Type B pancreatic cell (in vitro differentiated cells): ENCODE data around the gene SPATS2. TPM values are rescaled to one million over a fixed set of nuclear protein-coding genes. Genes with fewer than 3 reads are reported as not detected.
A peak's percentile ranks its signal among the peaks of the same experiment; 100 is the strongest.

Experiments used
- DNase-seq: peaks from one replicate; pipeline ENCODE4 v3.0.0; 2021; ENCODE audit warnings: mixed read lengths; ENCODE audit not compliant: unreplicated experiment; ENCODE audit errors: extremely low spot score
- H3K27ac Mint-ChIP-seq: 2 replicates; pipeline ENCODE4 v1.8.0; 2021; ENCODE audit warnings: mild to moderate bottlenecking, mixed read lengths
- H3K27me3 Mint-ChIP-seq: 2 replicates; pipeline ENCODE4 v1.8.0; 2021; ENCODE audit warnings: mixed read lengths
- H3K36me3 Mint-ChIP-seq: 2 replicates; pipeline ENCODE4 v1.8.0; 2021; ENCODE audit warnings: mixed read lengths
- H3K4me1 Mint-ChIP-seq: one replicate; pipeline ENCODE4 v1.8.0; 2021; ENCODE audit warnings: mixed read lengths; ENCODE audit not compliant: unreplicated experiment
- H3K4me3 Mint-ChIP-seq: 2 replicates; pipeline ENCODE4 v1.8.0; 2021; ENCODE audit warnings: mild to moderate bottlenecking, mixed read lengths
- H3K9me3 Mint-ChIP-seq: 2 replicates; pipeline ENCODE4 v1.8.0; 2021; ENCODE audit warnings: mixed read lengths
- CTCF ChIP-seq: fragments of 200-600 bp; sonication (generic); conservative IDR thresholded peaks from 2 replicates; pipeline ENCODE4 v1.5.0; 2021; ENCODE audit warnings: antibody characterized with exemption, mild to moderate bottlenecking
- total RNA-seq: library from RNA; stranded (reverse); gene quantifications from 2 replicates; pipeline ENCODE4 v1.2.1, GENCODE V29; 2021; ENCODE audit warnings: low replicate concordance

SPATS2 gene
- total RNA-seq, 1 donor from 2014 or later, result 40.3 TPM

GRCh38 chr12:49540229-49541139 lies 173.2 kb downstream of the SPATS2 start:
- Mint-ChIP-seq H3K9me3 (no peaks in the 10 kb centered on the region), H3K27me3 (peaks cover 87% of the 10 kb centered on the region), H3K27ac (no peak overlapping the region), H3K4me1 (peaks cover 5% of the 10 kb centered on the region), H3K36me3 (no peaks in the 10 kb centered on the region), H3K4me3 (peak overlapping the region; percentile 69)
- no peak for TF ChIP-seq CTCF
- no peak for DNase-seq

- H3K27me3 Mint-ChIP-seq, result peaks cover 87% of the 10 kb centered on the region
- no peak for DNase-seq
- TF ChIP-seq CTCF, result no peak
- no peak overlapping the region for H3K27ac Mint-ChIP-seq
- H3K4me1 Mint-ChIP-seq, result peaks cover 5% of the 10 kb centered on the region
- no peaks in the 10 kb centered on the region for H3K36me3 Mint-ChIP-seq
- peak overlapping the region; percentile 19 for H3K4me3 Mint-ChIP-seq
- H3K9me3 Mint-ChIP-seq, result no peaks in the 10 kb centered on the region
Observed at GRCh38 chr12:49541140-49541861, 174.0 kb downstream of the SPATS2 start.

DNA sequence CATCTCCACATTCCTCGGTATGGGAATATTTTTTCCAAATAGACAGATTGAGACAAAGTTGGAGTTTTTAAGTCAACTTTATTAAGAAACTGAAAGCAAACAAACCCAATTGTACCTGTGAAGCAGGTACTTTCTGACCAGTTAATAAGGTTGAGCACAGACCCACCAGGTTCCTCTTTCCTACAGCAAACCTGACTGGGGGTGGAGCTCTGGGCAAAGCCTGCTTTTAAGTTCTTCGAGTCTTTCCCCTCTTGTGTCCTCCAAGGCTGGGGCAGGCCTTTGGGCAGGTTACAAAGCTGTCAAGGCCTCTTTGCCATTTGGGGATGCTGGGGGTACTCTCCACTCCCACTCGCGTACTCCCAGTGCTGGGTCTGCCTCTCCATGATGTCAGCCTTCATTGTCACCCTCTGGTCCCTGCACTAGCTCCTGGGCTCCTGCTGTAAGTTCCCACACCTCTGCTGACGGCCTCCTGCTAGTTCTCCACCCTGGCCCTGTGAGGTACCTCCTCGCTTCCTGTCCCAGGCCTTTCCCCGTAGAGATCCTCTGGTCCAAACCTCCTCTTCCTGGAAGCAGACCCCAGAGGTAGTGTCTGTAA lies 174.7 kb downstream of the SPATS2 start:
- H3K4me1 Mint-ChIP-seq, result peaks cover 5% of the 10 kb centered on the region
- no peak overlapping the region for H3K27ac Mint-ChIP-seq
- no peaks in the 10 kb centered on the region for H3K36me3 Mint-ChIP-seq
- no peak for DNase-seq
- no peaks in the 10 kb centered on the region for H3K9me3 Mint-ChIP-seq
- peaks cover 83% of the 10 kb centered on the region for H3K27me3 Mint-ChIP-seq
- TF ChIP-seq CTCF, result no peak
- no peak overlapping the region for H3K4me3 Mint-ChIP-seq

GRCh38 chr12:49542592-49543160 lies 175.4 kb downstream of the SPATS2 start:
- no peak for DNase-seq
- H3K9me3 Mint-ChIP-seq, result no peaks in the 10 kb centered on the region
- H3K36me3 Mint-ChIP-seq, result no peaks in the 10 kb centered on the region
- peaks cover 5% of the 10 kb centered on the region for H3K4me1 Mint-ChIP-seq
- H3K4me3 Mint-ChIP-seq, result no peak overlapping the region
- no peak for TF ChIP-seq CTCF
- H3K27me3 Mint-ChIP-seq, result peaks cover 82% of the 10 kb centered on the region
- no peak overlapping the region for H3K27ac Mint-ChIP-seq

- TF ChIP-seq CTCF, result no peak
- Mint-ChIP-seq H3K27ac (no peak overlapping the region), H3K36me3 (no peaks in the 10 kb centered on the region), H3K4me3 (no peak overlapping the region), H3K9me3 (no peaks in the 10 kb centered on the region), H3K4me1 (peaks cover 5% of the 10 kb centered on the region), H3K27me3 (peaks cover 82% of the 10 kb centered on the region)
- no peak for DNase-seq
Observed at GRCh38 chr12:49543221-49543913, 176.1 kb downstream of the SPATS2 start.
